H1 (cell line): ENCODE data around the gene LTB4R. TPM values are rescaled to one million over a fixed set of nuclear protein-coding genes. Genes with fewer than 3 reads are reported as not detected.

Experiments
- CHD7 ChIP-seq: fragments of 300-600 bp; sonication (generic); IDR thresholded peaks from 2 replicates; pipeline ENCODE4 v1.7.1; 2012; ENCODE audit warnings: low read length, moderate library complexity, mild to moderate bottlenecking, inconsistent platforms; ENCODE audit not compliant: insufficient replicate concordance
- GABPA ChIP-seq: IDR thresholded peaks from 2 replicates; pipeline ENCODE4 v1.6.1; 2011; ENCODE audit warnings: mild to moderate bottlenecking, low read length, moderate library complexity, borderline replicate concordance; ENCODE audit not compliant: insufficient read depth
- GTF2F1 ChIP-seq: IDR thresholded peaks from 2 replicates; pipeline ENCODE4 v1.6.1; 2012; ENCODE audit warnings: low read depth, low read length, improper control_type of control experiment, borderline replicate concordance
- RBBP5 ChIP-seq: IDR thresholded peaks from 2 replicates; pipeline ENCODE4 v1.7.1; 2012; ENCODE audit warnings: low read depth, mild to moderate bottlenecking, inconsistent platforms, low read length, moderate library complexity, borderline replicate concordance
- RXRA ChIP-seq: IDR thresholded peaks from 2 replicates; pipeline ENCODE4 v1.6.1; 2011; ENCODE audit warnings: low read depth, mild to moderate bottlenecking, low read length, moderate library complexity; ENCODE audit not compliant: insufficient read depth
- SIRT6 ChIP-seq: IDR thresholded peaks from one replicate; pipeline ENCODE4 v1.7.1; 2012; ENCODE audit warnings: low read length, inconsistent platforms
- SP1 ChIP-seq: IDR thresholded peaks from 2 replicates; pipeline ENCODE4 v1.6.1; 2011; ENCODE audit warnings: low read depth, low read length
- TBP ChIP-seq: IDR thresholded peaks from 2 replicates; pipeline ENCODE4 v1.6.1; 2011; ENCODE audit warnings: low read depth, low read length, improper control_type of control experiment
- polyA plus RNA-seq, 7 experiments: library from polyadenylated mRNA; depleted of rRNA in 3 of 7; stranded (reverse) in 5 of 7; unstranded in 2 of 7; fragments of >200 nt in 5 of 7; fragments of 200-250 nt in 2 of 7; gene quantifications; 1 replicate in 5 of 7; 2 replicates in 1 of 7; 4 replicates in 1 of 7; pipeline versions ENCODE4 v1.2.1 to v1.2.3, GENCODE V29; 2011 to 2013; ENCODE audit warnings: missing spikeins in 2 of 7, mixed read lengths in 2 of 7
- total RNA-seq: library from RNA; stranded (reverse); fragmentation: NEBNext Ultra II Directional; extraction: Animal tissue kit (Norgen Biotek cat#: 25700); gene quantifications from 2 replicates; pipeline ENCODE4 v1.2.1, GENCODE V29; 2021

LTB4R gene
- total and polyA plus RNA-seq, 2 of the 8 experiments (the other 6 are each of a cell fraction or from before 2014, with no cell fraction given) = 4.1 to 6.7 TPM

GRCh38 chr14:24363401-24363800, 52.1 kb downstream of the LTB4R start (continued):
- no peak for TF ChIP-seq CHD7
- TF ChIP-seq SIRT6 = no peak
- no peak for TF ChIP-seq TBP
- no peak for TF ChIP-seq GABPA
- TF ChIP-seq RXRA = no peak
- TF ChIP-seq SP1 = no peak
- TF ChIP-seq RBBP5 = no peak
- no peak for TF ChIP-seq GTF2F1
- TF ChIP-seq, all 59 proteins: peak for 0
